ENCODE results near the gene TMEM134.
A peak's percentile ranks its signal among the peaks of the same experiment; 100 is the strongest.
"Not testable (repeated sequence)": the region's sequence is repeated elsewhere in the genome, so short reads cannot be mapped to it uniquely, and the experiment has no call there.

The TMEM134 gene

GRCh38 chr11:67437082-67437808, 31.8 kb downstream of the TMEM134 start, which contains the start of gene PTPRCAP:
Gene PTPRCAP, minus strand, starts transcription at chr11:67437682. Its CDS starts 63 bp downstream, at chr11:67437619.
- peak; percentile 22 for DNase-seq

- peak; percentile 39 for DNase-seq
Measured at GRCh38 chr11:67436459-67437081, 32.5 kb downstream of the TMEM134 start.

GRCh38 chr11:67435727-67436458, 33.2 kb downstream of the TMEM134 start:
- no peak for DNase-seq

GRCh38 chr11:67435031-67435726, 33.9 kb downstream of the TMEM134 start:
- DNase-seq: no peak

- DNase-seq: no peak
Measured at GRCh38 chr11:67434395-67434881, 34.6 kb downstream of the TMEM134 start.

GRCh38 chr11:67433536-67434394, 35.3 kb downstream of the TMEM134 start:
- DNase-seq: no peak

GRCh38 chr11:67432655-67433349, 36.2 kb downstream of the TMEM134 start:
- DNase-seq: no peak

GRCh38 chr11:67431346-67432249, 37.5 kb downstream of the TMEM134 start:
- DNase-seq: no peak

GRCh38 chr11:67429722-67430121, 39.3 kb downstream of the TMEM134 start:
- DNase-seq: no peak

- DNase-seq: no peak
Measured at GRCh38 chr11:67429038-67429668, 39.9 kb downstream of the TMEM134 start.

- peak; percentile 96 for DNase-seq
Measured at GRCh38 chr11:67428052-67429001, 40.7 kb downstream of the TMEM134 start, which contains the start of gene RPS6KB2. Gene RPS6KB2, plus strand, starts transcription at chr11:67428494. Its CDS starts 52 bp downstream, at chr11:67428546.

GRCh38 chr11:67427364-67427859, 41.6 kb downstream of the TMEM134 start:
- DNase-seq: not testable (repeated sequence)

- no peak for DNase-seq
Measured at GRCh38 chr11:67423891-67424613, 45.0 kb downstream of the TMEM134 start.

GRCh38 chr11:67423466-67423865, 45.6 kb downstream of the TMEM134 start:
- DNase-seq: no peak

- no peak for DNase-seq
Measured at GRCh38 chr11:67422891-67423290, 46.2 kb downstream of the TMEM134 start.

- DNase-seq: no peak
Measured at GRCh38 chr11:67421430-67422031, 47.5 kb downstream of the TMEM134 start.
